Neural cell (in vitro differentiated cells): ENCODE data around the gene ALX1.

Experiments used
- CTCF ChIP-seq: fragments of 450-650 bp; IDR thresholded peaks from 2 replicates; pipeline ENCODE4 v1.5.1; 2014; ENCODE audit warnings: antibody characterized with exemption, mild to moderate bottlenecking, moderate library complexity; ENCODE audit not compliant: poor library complexity, severe bottlenecking
- EZH2 ChIP-seq: fragments of 200-600, 300-800 bp; shearing (Covaris generic), sonication (generic); IDR thresholded peaks from 2 replicates; pipeline ENCODE4 v1.6.1; 2014; ENCODE audit warnings: antibody characterized with exemption, low read length, borderline replicate concordance, mild to moderate bottlenecking; ENCODE audit not compliant: insufficient read depth, poor library complexity, severe bottlenecking

DNA sequence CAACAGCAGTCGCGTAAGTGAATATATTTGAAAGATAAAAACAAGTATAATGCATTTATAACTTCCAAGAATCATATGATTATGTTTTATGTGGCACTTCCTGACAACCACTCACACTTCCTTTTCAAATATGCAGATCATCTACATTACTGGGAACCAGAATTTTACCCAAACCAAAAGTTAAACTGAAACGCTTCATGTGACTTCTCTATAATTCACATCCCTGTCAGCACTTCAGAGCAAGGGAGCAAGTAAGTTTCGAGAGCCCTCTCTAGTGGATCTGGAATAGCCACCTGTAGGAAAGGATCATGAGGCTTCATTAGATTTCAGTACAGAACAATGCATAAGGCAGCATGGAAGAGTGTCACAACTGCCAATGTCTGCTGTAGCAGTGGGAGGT is 13.7 kb upstream of the ALX1 start:
- TF ChIP-seq CTCF (no peak), EZH2 (no peak)
